Eye (tissue), 1 donor: ENCODE measurements around the gene BSN.

Source experiments
- DNase-seq: peaks from one replicate; pipeline ENCODE4 v3.0.0-alpha.2; 2015

BSN gene

DNA sequence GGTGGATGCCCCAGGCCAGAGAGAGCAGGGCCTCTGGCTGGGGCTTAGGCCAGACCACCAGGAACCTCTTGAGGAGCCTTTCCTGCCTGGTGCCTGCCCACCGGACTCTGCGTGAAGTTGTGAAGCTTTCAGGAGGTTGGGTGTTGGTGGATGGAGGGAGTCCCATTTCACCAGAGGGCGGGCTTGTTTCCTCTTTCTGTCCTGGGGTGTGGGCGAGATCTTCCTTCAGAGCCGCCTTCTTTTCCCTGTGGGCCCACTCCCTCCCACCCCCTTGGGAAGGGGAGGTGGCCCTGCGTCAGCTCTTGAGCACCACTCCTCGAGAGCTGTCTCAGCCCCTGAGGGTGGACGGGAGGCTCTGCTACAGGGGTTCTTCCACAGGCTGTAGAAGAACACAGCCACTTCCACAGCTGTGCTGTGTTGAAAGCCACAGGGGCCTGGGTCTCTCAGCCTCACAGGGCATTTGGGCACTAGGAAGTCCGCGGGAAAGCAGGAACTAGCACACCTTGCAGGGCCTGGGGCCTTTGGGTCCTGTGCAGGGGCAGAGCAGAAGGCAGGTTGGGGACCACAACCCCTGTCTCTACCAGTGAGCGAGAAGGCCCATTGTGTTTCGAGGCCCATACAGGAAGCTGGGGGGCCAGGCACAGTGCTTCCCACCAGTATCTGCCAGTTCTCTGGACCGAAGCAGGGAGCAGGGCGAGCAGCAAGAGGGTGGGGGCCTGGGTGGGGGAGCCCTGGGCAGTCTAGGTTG, 163.1 kb downstream of the BSN start:
- DNase-seq = no peak

DNA sequence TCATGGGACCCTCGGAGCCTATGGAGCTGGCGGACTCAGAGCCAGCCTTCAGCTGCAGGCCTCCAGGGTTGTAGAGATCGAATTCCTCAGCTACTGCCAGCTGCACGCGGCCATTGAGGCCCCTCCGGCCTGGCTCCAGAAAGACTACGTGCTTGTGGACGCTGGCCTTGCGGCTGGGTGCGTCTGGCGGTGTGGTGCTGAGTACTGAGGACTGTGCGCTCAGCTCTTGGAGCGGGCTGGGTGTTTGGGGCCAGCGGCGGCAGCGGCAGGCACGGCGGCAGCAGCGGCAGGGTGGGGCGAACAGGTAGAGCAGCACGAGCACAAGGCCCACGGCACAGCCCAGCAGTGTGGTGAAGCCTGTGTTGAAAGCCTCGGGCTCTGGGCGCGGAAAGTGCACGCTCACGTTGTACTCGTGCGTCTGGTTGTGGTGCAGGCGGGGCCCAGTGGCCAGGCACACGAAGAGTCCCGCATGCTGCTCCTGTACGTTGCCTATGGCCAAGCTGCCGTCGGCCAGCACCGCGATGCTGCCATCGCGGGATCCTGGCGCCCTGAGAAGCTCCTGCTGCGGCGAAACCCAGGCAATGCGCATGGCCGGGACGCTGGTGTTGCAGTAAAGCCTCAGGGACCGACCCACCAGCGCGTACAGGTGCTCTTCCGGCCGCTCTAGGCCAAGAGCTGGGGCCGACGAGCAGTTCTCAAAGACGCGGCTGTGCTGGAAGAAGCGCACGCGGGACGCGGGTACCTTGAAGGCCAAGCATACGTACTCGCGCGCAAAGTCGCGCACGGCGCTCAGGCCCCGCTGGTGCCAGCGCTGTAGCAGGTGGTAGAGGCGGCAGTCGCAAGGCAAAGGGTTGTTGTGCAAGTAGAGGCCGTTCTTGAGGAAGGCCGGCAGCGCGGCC, 163.9 kb downstream of the BSN start:
- DNase-seq = peak; percentile 29

DNA sequence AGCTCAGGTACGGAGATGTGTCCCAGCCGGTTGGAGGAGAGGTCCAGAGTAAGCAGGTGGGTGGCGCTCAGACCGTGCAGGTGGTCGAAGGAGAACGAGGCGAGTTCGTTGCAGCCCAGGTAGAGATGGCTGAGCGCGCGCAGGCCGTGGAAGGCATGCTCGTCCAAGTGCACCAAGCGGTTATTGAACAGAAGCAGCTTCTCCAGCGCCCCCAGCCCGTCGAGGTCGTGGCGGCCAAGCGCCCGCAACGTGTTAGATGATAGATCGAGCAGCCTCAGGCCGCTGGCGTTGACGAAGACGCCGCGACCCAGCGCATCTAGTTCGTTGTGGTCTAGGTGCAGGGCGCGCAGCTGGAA, 164.6 kb downstream of the BSN start:
- no peak for DNase-seq

DNA sequence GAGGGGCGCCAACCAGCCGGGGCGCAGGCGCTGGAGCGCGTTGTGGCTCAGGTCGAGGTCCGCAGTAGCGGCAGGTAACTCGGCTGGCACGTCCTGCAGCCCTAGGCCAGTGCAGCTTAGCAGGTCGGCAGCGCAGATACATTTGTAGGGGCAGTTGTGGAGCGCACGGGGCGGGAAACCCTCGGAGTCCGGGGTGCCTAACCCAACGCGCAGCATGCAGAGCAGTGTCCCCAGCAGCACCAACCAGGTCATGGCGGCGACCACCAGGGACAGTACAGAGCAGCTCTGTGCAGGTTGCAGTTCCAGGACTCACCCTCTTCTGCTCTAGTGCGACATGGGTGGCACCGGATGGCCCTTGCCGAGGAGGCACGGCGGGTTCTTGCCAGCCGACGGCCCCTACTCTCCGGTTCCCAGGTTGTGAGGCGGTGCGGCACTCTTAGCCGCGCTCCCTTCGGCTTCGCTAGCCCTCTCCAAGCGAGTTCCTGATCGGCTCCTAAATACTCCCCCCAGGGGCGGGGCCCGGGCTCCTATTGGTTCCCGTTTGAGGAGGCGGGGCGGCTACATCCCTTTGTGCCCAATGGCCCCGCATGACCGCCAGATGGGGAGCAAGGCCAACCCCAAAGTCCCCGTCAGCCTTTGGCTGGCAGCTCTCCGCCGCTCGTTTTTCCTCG, 165.1 kb downstream of the BSN start, which contains the start of gene AMIGO3:
AMIGO3 (minus strand) TSS at position 471 of the 671 bp plus-strand sequence; CDS start at position 252, 219 bp downstream.
- peak; percentile 98 for DNase-seq
